ENCODE measurements around the gene NFE2L3. TPM values are rescaled to one million over a fixed set of nuclear protein-coding genes. Genes with fewer than 3 reads are reported as not detected.

Gene NFE2L3
- total RNA-seq, 1 experiment from 2014 or later = 40.0 TPM

- TF ChIP-seq EZH2phosphoT487 (IDR thresholded peaks at IDR 0.05; ENCODE audit: borderline replicate concordance, low read length) (no peak), CTCF (conservative IDR thresholded peaks at IDR 0.05; ENCODE audit: low read depth, low read length) (no peak), EZH2 (IDR thresholded peaks at IDR 0.05; ENCODE audit: low read length, unreplicated experiment) (no peak)
These were observed 61.1 kb downstream of the NFE2L3 start for GRCh38 chr7:26212921-26213718.

GRCh38 chr7:26213807-26214515 lies 62.0 kb downstream of the NFE2L3 start:
- H3K4me3 ChIP-seq (ENCODE audit: low read length) = no peak overlapping the region
- no peak for ATAC-seq
- H3K27ac ChIP-seq (ENCODE audit: low read length) = no peak overlapping the region
- TF ChIP-seq EZH2 (IDR thresholded peaks at IDR 0.05; ENCODE audit: low read length, unreplicated experiment) (no peak), EZH2phosphoT487 (IDR thresholded peaks at IDR 0.05; ENCODE audit: borderline replicate concordance, low read length) (no peak), CTCF (conservative IDR thresholded peaks at IDR 0.05; ENCODE audit: low read depth, low read length) (no peak)
- H4K20me1 ChIP-seq (ENCODE audit: low read length) = peaks cover 12% of the 10 kb centered on the region; the same call in 1 of the 2 replicates
- H3K9ac ChIP-seq (ENCODE audit: low read length) = no peak overlapping the region
- POLR2A ChIA-PET (ENCODE audit: unreplicated experiment) = no interaction called here
- DNase-seq = no peak
- H3K27me3 ChIP-seq (ENCODE audit: low read length) = no peaks in the 10 kb centered on the region
- intact Hi-C loops (cut with micrococcal nuclease) = no loop called here
- H2AFZ ChIP-seq (ENCODE audit: low read length) = no peak overlapping the region
- H3K79me2 ChIP-seq (ENCODE audit: low read length) = 0 out of 2 replicates have a peak, but pooled peaks cover 6% of the 10 kb centered on the region
- CTCF ChIA-PET = no interaction called here
- no peaks in the 10 kb centered on the region for H3K9me2 ChIP-seq (replicated peaks; ENCODE audit: low read length)
- BruUV-seq (replicated peaks) = no TSS peak
- H3K9me3 ChIP-seq (ENCODE audit: low read length) = no peaks in the 10 kb centered on the region
- H3F3A ChIP-seq (ENCODE audit: low read length, unreplicated experiment) = no peaks in the 10 kb centered on the region
- H3K4me2 ChIP-seq (ENCODE audit: low read length) = no peak overlapping the region
- H3K4me1 ChIP-seq (ENCODE audit: insufficient read depth, low read length) = no peaks in the 10 kb centered on the region
- H3K36me3 ChIP-seq (ENCODE audit: low read depth, low read length) = peaks cover 39% of the 10 kb centered on the region

More at GRCh38 chr7:26212921-26213718, 61.1 kb downstream of the NFE2L3 start:
- H3K36me3 ChIP-seq (ENCODE audit: low read depth, low read length) = peaks cover 39% of the 10 kb centered on the region
- H3K9ac ChIP-seq (ENCODE audit: low read length) = no peak overlapping the region
- ATAC-seq = no peak
- no peaks in the 10 kb centered on the region for H3K27me3 ChIP-seq (ENCODE audit: low read length)
- peaks cover 12% of the 10 kb centered on the region; the same call in 1 of the 2 replicates for H4K20me1 ChIP-seq (ENCODE audit: low read length)
- H2AFZ ChIP-seq (ENCODE audit: low read length) = no peak overlapping the region
- no peaks in the 10 kb centered on the region for H3K4me1 ChIP-seq (ENCODE audit: insufficient read depth, low read length)
- H3K9me3 ChIP-seq (ENCODE audit: low read length) = no peaks in the 10 kb centered on the region
- BruUV-seq (replicated peaks) = TSS peak; percentile 40
- no peaks in the 10 kb centered on the region for H3K9me2 ChIP-seq (replicated peaks; ENCODE audit: low read length)
- H3K4me3 ChIP-seq (ENCODE audit: low read length) = no peak overlapping the region
- no peak for DNase-seq
- no peak overlapping the region for H3K27ac ChIP-seq (ENCODE audit: low read length)
- H3K79me2 ChIP-seq (ENCODE audit: low read length) = 0 out of 2 replicates have a peak, but pooled peaks cover 6% of the 10 kb centered on the region
- ChIA-PET POLR2A (ENCODE audit: unreplicated experiment) (no interaction called here), CTCF (no interaction called here)
- no peak overlapping the region for H3K4me2 ChIP-seq (ENCODE audit: low read length)
- H3F3A ChIP-seq (ENCODE audit: low read length, unreplicated experiment) = no peaks in the 10 kb centered on the region
- intact Hi-C loops (cut with micrococcal nuclease) = no loop called here
